K562 (cell line): ENCODE data around the gene TNC. TPM values are rescaled to one million over a fixed set of nuclear protein-coding genes. Genes with fewer than 3 reads are reported as not detected.

ENCODE experiments used
- ATAC-seq: fragments of 200-7000 bp; cut with Tn5 transposase; 3 replicates; pipeline ENCODE4 v1.9.1; 2020; ENCODE audit warnings: moderate library complexity
- BruUV-seq: library from RNA; stranded (reverse); fragments of 400-500 nt; replicated peaks from 2 replicates; lab custom pipeline; 2021; lab: Mats Ljungman, UMichigan
- CTCF ChIA-PET: fragments of 300-600 bp; formaldehyde crosslinking; extraction: SDS; loops from one replicate; lab custom pipeline; 2021; ENCODE audit warnings: low intra/inter-chr PET ratio; lab: Yijun Ruan, JAX
- POLR2A ChIA-PET: fragments of 300-600, 350-650 bp; sonication (Branson Sonifier 250); formaldehyde crosslinking; extraction: SDS; loops from one replicate; lab custom pipeline; 2021; ENCODE audit warnings: antibody characterized with exemption, inconsistent platforms; lab: Yijun Ruan, JAX
- DNase-seq, 4 experiments: peaks; one replicate each; pipeline versions ENCODE4 v3.0.0 to v3.0.0-alpha.2; 2011 to 2018; ENCODE audit warnings: low spot score in 3 of 4, mixed read lengths in 3 of 4; ENCODE audit errors: extremely low read depth in 1 of 4
- FAIRE-seq: peaks from 2 replicates; lab custom pipeline; 2011; peaks lifted over from hg19 to GRCh38; lab: Jason Lieb, UNC
- H2AFZ ChIP-seq: 2 replicates; pipeline ENCODE4 v1.6.0; 2011; ENCODE audit warnings: low read depth, low read length, control low read depth, inconsistent platforms
- H3K27ac ChIP-seq: fragments of 200-600 bp; 3 replicates; pipeline ENCODE4 v1.8.0; 2011; ENCODE audit warnings: low read depth, mild to moderate bottlenecking, control low read depth, inconsistent platforms, low read length, moderate library complexity, mixed read lengths; ENCODE audit errors: extremely low read depth
- H3K27me3 ChIP-seq, 2 experiments: fragments of 300-600 bp in 1 of 2; 2 replicates in 1 of 2; 3 replicates in 1 of 2; pipeline versions ENCODE4 v1.6.0 to v1.8.0; 2011; ENCODE audit warnings: inconsistent platforms in 2 of 2, low read length in 2 of 2, mild to moderate bottlenecking in 1 of 2, mixed read lengths in 1 of 2, moderate library complexity in 1 of 2; ENCODE audit not compliant: control insufficient read depth in 2 of 2, insufficient read depth in 2 of 2
- H3K36me3 ChIP-seq: fragments of 300-600 bp; 3 replicates; pipeline ENCODE4 v1.8.0; 2011; ENCODE audit warnings: mild to moderate bottlenecking, low read length, inconsistent platforms; ENCODE audit not compliant: control insufficient read depth, insufficient read depth
- H3K4me1 ChIP-seq, 2 experiments: fragments of 200-600 bp in 1 of 2; replicated peaks in 1 of 2; 2 replicates in 1 of 2; 3 replicates in 1 of 2; pipeline versions ENCODE4 v1.5.1 to v1.8.0; 2011; ENCODE audit warnings: inconsistent platforms in 2 of 2, low read length in 2 of 2, mild to moderate bottlenecking in 1 of 2, mixed read lengths in 1 of 2, moderate library complexity in 1 of 2; ENCODE audit not compliant: control insufficient read depth in 2 of 2, insufficient read depth in 2 of 2
- H3K4me2 ChIP-seq: 2 replicates; pipeline ENCODE4 v1.6.1; 2011; ENCODE audit warnings: low read length, control low read depth, inconsistent platforms, mixed read lengths; ENCODE audit not compliant: insufficient read depth
- H3K4me3 ChIP-seq: fragments of 200-600 bp; sonication (generic), shearing (Covaris generic); 2 replicates; pipeline ENCODE4 v1.5.1; 2016; ENCODE audit warnings: control low read depth, inconsistent platforms
- H3K79me2 ChIP-seq: fragments of 200-600 bp; 3 replicates; pipeline ENCODE4 v1.8.0; 2011; ENCODE audit warnings: low read length, inconsistent platforms; ENCODE audit not compliant: control insufficient read depth, insufficient read depth
- H3K9ac ChIP-seq, 2 experiments: 2 replicates each; pipeline versions ENCODE4 v1.6.0 to v1.6.1; 2011; ENCODE audit warnings: low read depth in 2 of 2, low read length in 2 of 2, control low read depth in 1 of 2, inconsistent platforms in 1 of 2, mild to moderate bottlenecking in 1 of 2, mixed read lengths in 1 of 2; ENCODE audit not compliant: insufficient read depth in 1 of 2
- H3K9me1 ChIP-seq: one replicate; pipeline ENCODE4 v1.6.0; 2011; ENCODE audit warnings: inconsistent platforms, mild to moderate bottlenecking, low read length, moderate library complexity; ENCODE audit not compliant: control insufficient read depth, insufficient read depth
- H3K9me3 ChIP-seq: replicated peaks from 2 replicates; pipeline ENCODE4 v1.5.1; 2011; ENCODE audit warnings: low read depth, low read length, inconsistent platforms; ENCODE audit not compliant: control insufficient read depth, insufficient read depth
- H4K20me1 ChIP-seq: replicated peaks from 2 replicates; pipeline ENCODE4 v1.6.1; 2011; ENCODE audit warnings: low read length, inconsistent platforms, mixed read lengths; ENCODE audit not compliant: control insufficient read depth, insufficient read depth
- CBFA2T3 ChIP-seq: fragments of 450-650 bp; IDR thresholded peaks from 2 replicates; pipeline ENCODE4 v1.6.1; 2017
- FOXO4 ChIP-seq: fragments of 450-650 bp; formaldehyde crosslinking; IDR thresholded peaks from 2 replicates; pipeline ENCODE4 v1.4.0; 2020; ENCODE audit warnings: mild to moderate bottlenecking, moderate library complexity
- HLTF ChIP-seq: fragments of 450-650 bp; IDR thresholded peaks from 2 replicates; pipeline ENCODE4 v1.6.1; 2016
- MCM5 ChIP-seq: fragments of 450-650 bp; IDR thresholded peaks from 2 replicates; pipeline ENCODE4 v1.6.1; 2016; ENCODE audit warnings: low read depth
- NBN ChIP-seq: fragments of 450-650 bp; IDR thresholded peaks from 2 replicates; pipeline ENCODE4 v1.6.1; 2016; ENCODE audit warnings: low read depth, mild to moderate bottlenecking
- PHB ChIP-seq: fragments of 250-450 bp; sonication (Bioruptor Pico); IDR thresholded peaks from 2 replicates; pipeline ENCODE4 v1.5.0; 2021
- PURB ChIP-seq: sonication (generic); formaldehyde crosslinking; IDR thresholded peaks from 2 replicates; pipeline ENCODE4 v1.9.0; 2021; ENCODE audit warnings: low read depth, mild to moderate bottlenecking, missing genetic modification reagents
- RBM15 ChIP-seq: fragments of 200-400 bp; formaldehyde crosslinking; IDR thresholded peaks from 2 replicates; pipeline ENCODE4 v1.6.1; 2018; ENCODE audit warnings: mild to moderate bottlenecking, low read length, moderate library complexity; ENCODE audit not compliant: insufficient read depth
- TAF9B ChIP-seq: fragments of 450-650 bp; IDR thresholded peaks from 2 replicates; pipeline ENCODE4 v1.6.1; 2018; ENCODE audit warnings: mild to moderate bottlenecking; ENCODE audit not compliant: partially characterized antibody
- ZBTB9 ChIP-seq: fragments of 450-650 bp; formaldehyde crosslinking; IDR thresholded peaks from 2 replicates; pipeline ENCODE4 v1.4.0; 2020; ENCODE audit warnings: mild to moderate bottlenecking, moderate library complexity
- ZNF408 ChIP-seq: fragments of 250-450 bp; sonication (Bioruptor Pico); IDR thresholded peaks from 2 replicates; pipeline ENCODE4 v1.4.0; 2020; ENCODE audit warnings: low read depth, mild to moderate bottlenecking, moderate library complexity
- ZNF644 ChIP-seq: fragments of 200-800 bp; sonication (Bioruptor generic); IDR thresholded peaks from 2 replicates; pipeline ENCODE4 v1.6.1; 2016; ENCODE audit warnings: low read depth, missing genetic modification characterization, missing compliant biosample characterization
- ZNF766 ChIP-seq: fragments of 200-800 bp; sonication (Bioruptor generic); conservative IDR thresholded peaks from 2 replicates; pipeline ENCODE4 v1.6.1; 2016; ENCODE audit warnings: missing genetic modification characterization, missing compliant biosample characterization
- WGBS: fragments of 100-300 bp; shearing (Covaris generic); methylation state at CpG from one replicate; pipeline ENCODE4 v1.1.6; 2016; ENCODE audit warnings: low coverage, mixed read lengths; ENCODE audit not compliant: insufficient coverage; ENCODE audit errors: missing lambda C conversion rate; 5-methylcytosine and 5-hydroxymethylcytosine counted together
- in situ Hi-C: fragments of 300-500 bp; cut with MboI; formaldehyde crosslinking; loops from 4 replicates; pipeline ENCODE4 v1.15.0; 2018; ENCODE audit warnings: inconsistent platforms, mixed read lengths
- intact Hi-C: fragments of 100-400 bp; cut with micrococcal nuclease; formaldehyde crosslinking; loops from 2 replicates; pipeline ENCODE4 v1.14.2; 2022
- polyA plus RNA-seq, 8 experiments: library from polyadenylated mRNA; depleted of rRNA in 4 of 8; stranded (reverse) in 5 of 8; unstranded in 3 of 8; fragments of >200 nt; fragmentation: Nextera tagmentation in 2 of 8; fragmentation: Illumina TruSeq in 1 of 8; extraction: Ambion mirVana in 2 of 8; extraction: Trizol in 1 of 8; gene quantifications; 2 replicates each; pipeline versions ENCODE4 v1.2.1 to v1.2.3, GENCODE V29; 2011 to 2014; ENCODE audit warnings: inconsistent platforms in 1 of 8, missing spikeins in 1 of 8
- total RNA-seq, 7 experiments: library from RNA; depleted of rRNA in 6 of 7; stranded (reverse); fragments of >200 nt in 6 of 7; fragmentation: Illumina TruSeq in 2 of 7; extraction: Trizol in 2 of 7; gene quantifications; 2 replicates each; pipeline versions ENCODE4 v1.2.1 to v1.2.3, GENCODE V29; 2011 to 2021; ENCODE audit warnings: low replicate concordance in 1 of 7

The TNC gene
- total and polyA plus RNA-seq, 9 of the 15 experiments (the other 6 are each of a cell fraction or from before 2014, with no cell fraction given): under 0.01 to 0.29 TPM; not detected in 7

GRCh38 chr9:115069771-115070170, 48.2 kb downstream of the TNC start:
- H3K4me1 ChIP-seq: no peaks in the 10 kb centered on the region
- in situ Hi-C loops (no loop called here), intact Hi-C loops (no loop called here)
- FAIRE-seq (no peak), ATAC-seq (no peak), DNase-seq (no peak)
- no peak overlapping the region for H3K9ac ChIP-seq
- H3K36me3 ChIP-seq: no peaks in the 10 kb centered on the region
- ChIA-PET CTCF (no interaction called here), POLR2A (no interaction called here)
- no peaks in the 10 kb centered on the region for H3K9me1 ChIP-seq
- BruUV-seq: no TSS peak
- no peak for TF ChIP-seq RBM15
- TF ChIP-seq HLTF: no peak
- no peak for TF ChIP-seq PHB (CRISPR knock-in tag)
- TF ChIP-seq ZBTB9 (CRISPR knock-in tag): no peak
- TF ChIP-seq MCM5: no peak
- no peak for TF ChIP-seq ZNF766 (CRISPR knock-in tag)
- no peak for TF ChIP-seq NBN
- no peak for TF ChIP-seq ZNF408
- TF ChIP-seq PURB (CRISPR knock-in tag): no peak
- TF ChIP-seq ZNF644 (tag): no peak
- no peak for TF ChIP-seq TAF9B
- TF ChIP-seq FOXO4: no peak
- no peak for TF ChIP-seq CBFA2T3
- no peak overlapping the region for H3K4me2 ChIP-seq
- no peak overlapping the region for H3K27ac ChIP-seq
- no peak overlapping the region for H2AFZ ChIP-seq
- no peaks in the 10 kb centered on the region for H4K20me1 ChIP-seq
- no peaks in the 10 kb centered on the region for H3K27me3 ChIP-seq
- H3K4me3 ChIP-seq: no peak overlapping the region
- no peaks in the 10 kb centered on the region for H3K79me2 ChIP-seq
- no peaks in the 10 kb centered on the region for H3K9me3 ChIP-seq
- 0% methylated on average over 1 of the region's 1 CpG for WGBS
